Measurements from ENCODE around the gene DNAAF5. TPM values are rescaled to one million over a fixed set of nuclear protein-coding genes. Genes with fewer than 3 reads are reported as not detected.

Gene DNAAF5
- total RNA-seq, 2 experiments from 2014 or later = 36.4 to 36.8 TPM

DNA sequence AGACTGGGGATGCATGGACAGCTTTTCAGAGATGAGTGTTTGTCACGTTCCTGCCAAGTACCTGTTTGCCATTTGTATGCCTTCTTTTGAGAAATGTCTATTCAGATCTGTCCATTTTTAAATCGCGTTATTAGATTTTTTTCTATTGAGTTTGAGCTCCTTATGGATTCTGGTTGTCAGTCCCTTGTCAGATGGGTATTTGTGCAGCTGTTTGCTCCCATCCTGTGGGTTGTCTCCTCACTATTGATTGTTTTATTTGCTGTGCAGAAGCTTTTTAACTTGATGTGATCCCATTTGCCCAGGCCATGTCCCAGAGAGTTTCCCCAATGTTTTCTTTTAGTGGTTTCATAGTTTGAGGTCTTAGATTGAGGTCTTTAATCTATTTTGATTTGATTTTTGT is 6.1 kb downstream of the DNAAF5 start:
- Mint-ChIP-seq H3K9me3 (peaks cover 4% of the 10 kb centered on the region), H3K4me1 (ENCODE audit: low read depth) (peaks cover 20% of the 10 kb centered on the region), H3K36me3 (ENCODE audit: low read depth) (peaks cover 18% of the 10 kb centered on the region), H3K27me3 (no peaks in the 10 kb centered on the region), H3K4me3 (no peak overlapping the region), H3K27ac (no peak overlapping the region)
- ATAC-seq (no peak), DNase-seq (no peak)
- intact Hi-C loops (cut with micrococcal nuclease) = no loop called here
- ChIA-PET POLR2A (interaction anchor here (1.0 to 1.1 kb wide), 2 partner anchors 12 to 21 kb away, joined by 3 read pairs; no protein-coding TSS in a partner anchor), CTCF (no interaction called here)
- TF ChIP-seq, protein P1, sequence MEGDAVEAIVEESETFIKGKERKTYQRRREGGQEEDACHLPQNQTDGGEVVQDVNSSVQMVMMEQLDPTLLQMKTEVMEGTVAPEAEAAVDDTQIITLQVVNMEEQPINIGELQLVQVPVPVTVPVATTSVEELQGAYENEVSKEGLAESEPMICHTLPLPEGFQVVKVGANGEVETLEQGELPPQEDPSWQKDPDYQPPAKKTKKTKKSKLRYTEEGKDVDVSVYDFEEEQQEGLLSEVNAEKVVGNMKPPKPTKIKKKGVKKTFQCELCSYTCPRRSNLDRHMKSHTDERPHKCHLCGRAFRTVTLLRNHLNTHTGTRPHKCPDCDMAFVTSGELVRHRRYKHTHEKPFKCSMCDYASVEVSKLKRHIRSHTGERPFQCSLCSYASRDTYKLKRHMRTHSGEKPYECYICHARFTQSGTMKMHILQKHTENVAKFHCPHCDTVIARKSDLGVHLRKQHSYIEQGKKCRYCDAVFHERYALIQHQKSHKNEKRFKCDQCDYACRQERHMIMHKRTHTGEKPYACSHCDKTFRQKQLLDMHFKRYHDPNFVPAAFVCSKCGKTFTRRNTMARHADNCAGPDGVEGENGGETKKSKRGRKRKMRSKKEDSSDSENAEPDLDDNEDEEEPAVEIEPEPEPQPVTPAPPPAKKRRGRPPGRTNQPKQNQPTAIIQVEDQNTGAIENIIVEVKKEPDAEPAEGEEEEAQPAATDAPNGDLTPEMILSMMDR (IDR thresholded peaks at IDR 0.05) = no peak

DNA sequence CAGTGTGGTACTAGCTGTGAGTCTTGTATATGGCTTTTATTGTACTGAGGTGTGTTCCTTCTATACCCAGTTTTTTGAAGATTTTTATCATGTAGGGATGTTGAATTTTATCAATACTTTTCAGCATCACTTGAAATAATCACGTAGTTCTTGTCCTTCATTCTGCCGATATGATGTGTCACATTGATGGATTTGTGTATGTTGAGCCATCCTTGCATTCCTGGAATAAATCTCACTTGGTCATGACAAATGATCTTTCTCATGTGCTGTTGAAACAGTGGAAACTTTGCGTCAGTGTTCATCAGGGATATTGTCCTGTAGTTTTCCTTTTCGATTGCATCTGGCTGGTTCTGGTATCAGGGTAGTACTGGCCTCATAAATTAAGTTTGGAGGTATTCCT is 7.7 kb downstream of the DNAAF5 start:
- CTCF ChIA-PET = interaction anchor here (1.2 to 1.6 kb wide), 2 partner anchors 40 to 41 kb away, joined by 3 to 4 read pairs; no protein-coding TSS in a partner anchor
- H3K4me1 Mint-ChIP-seq (ENCODE audit: low read depth) = peaks cover 12% of the 10 kb centered on the region
- H3K4me3 Mint-ChIP-seq = no peak overlapping the region
- no peak overlapping the region for H3K27ac Mint-ChIP-seq
- H3K27me3 Mint-ChIP-seq = no peaks in the 10 kb centered on the region
- DNase-seq (no peak), ATAC-seq (no peak)
- intact Hi-C loops (cut with micrococcal nuclease) = no loop called here
- POLR2A ChIA-PET = no interaction called here
- peaks cover 16% of the 10 kb centered on the region for H3K36me3 Mint-ChIP-seq (ENCODE audit: low read depth)
- H3K9me3 Mint-ChIP-seq = peaks cover 4% of the 10 kb centered on the region
- TF ChIP-seq, protein P1 (IDR thresholded peaks at IDR 0.05) = no peak

DNA sequence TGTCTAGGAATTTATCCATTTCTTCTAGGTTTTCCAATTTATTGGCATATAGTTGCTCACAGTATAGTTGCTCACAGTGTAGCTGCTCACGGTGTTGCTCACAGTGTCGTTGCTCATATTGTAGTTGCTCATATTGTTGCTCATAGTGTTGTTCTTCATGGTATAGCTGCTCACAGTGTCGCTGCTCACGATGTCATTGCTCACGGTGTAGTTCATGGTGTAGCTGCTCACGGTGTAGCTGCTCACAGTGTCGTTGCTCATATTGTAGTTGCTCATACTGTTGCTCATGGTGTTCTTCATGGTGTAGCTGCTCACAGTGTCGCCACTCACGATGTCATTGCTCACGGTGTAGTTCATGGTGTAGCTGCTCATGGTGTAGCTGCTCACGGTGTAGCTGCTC is 8.3 kb downstream of the DNAAF5 start:
- Mint-ChIP-seq H3K4me3 (no peak overlapping the region), H3K4me1 (ENCODE audit: low read depth) (peaks cover 9% of the 10 kb centered on the region), H3K27me3 (no peaks in the 10 kb centered on the region), H3K36me3 (ENCODE audit: low read depth) (peaks cover 18% of the 10 kb centered on the region), H3K9me3 (peaks cover 4% of the 10 kb centered on the region), H3K27ac (no peak overlapping the region)
- POLR2A ChIA-PET = no interaction called here
- intact Hi-C loops (cut with micrococcal nuclease) = no loop called here
- ATAC-seq = no peak
- CTCF ChIA-PET = no interaction called here
- DNase-seq = no peak
- TF ChIP-seq, protein P1 (IDR thresholded peaks at IDR 0.05) = no peak

DNA sequence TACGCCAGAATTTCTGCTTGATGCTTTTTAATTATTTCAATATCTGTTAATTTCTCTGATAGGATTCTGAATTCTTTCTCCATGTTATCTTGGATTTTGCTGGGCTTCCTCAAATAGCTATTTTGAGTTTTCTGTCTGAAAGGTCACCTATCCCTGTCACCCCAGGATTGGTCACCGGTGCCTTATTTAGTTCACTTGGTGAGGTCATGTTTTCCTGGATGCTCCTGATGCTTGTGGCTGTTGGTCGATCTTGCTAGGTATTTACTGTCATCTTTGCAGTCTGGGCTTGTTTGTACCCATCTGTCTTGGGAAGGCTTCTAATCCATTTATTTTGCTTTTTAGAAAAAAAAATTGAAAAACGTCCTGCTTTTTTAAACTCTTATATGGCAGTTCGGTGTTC is 11.7 kb downstream of the DNAAF5 start:
- ATAC-seq (no peak), DNase-seq (no peak)
- ChIA-PET CTCF (no interaction called here), POLR2A (no interaction called here)
- Mint-ChIP-seq H3K36me3 (ENCODE audit: low read depth) (peaks cover 21% of the 10 kb centered on the region), H3K4me1 (ENCODE audit: low read depth) (peaks cover 8% of the 10 kb centered on the region), H3K27ac (no peak overlapping the region), H3K4me3 (no peak overlapping the region), H3K27me3 (no peaks in the 10 kb centered on the region), H3K9me3 (peaks cover under 1% of the 10 kb centered on the region)
- TF ChIP-seq, protein P1 (IDR thresholded peaks at IDR 0.05) = no peak
- intact Hi-C loops (cut with micrococcal nuclease) = no loop called here

DNA sequence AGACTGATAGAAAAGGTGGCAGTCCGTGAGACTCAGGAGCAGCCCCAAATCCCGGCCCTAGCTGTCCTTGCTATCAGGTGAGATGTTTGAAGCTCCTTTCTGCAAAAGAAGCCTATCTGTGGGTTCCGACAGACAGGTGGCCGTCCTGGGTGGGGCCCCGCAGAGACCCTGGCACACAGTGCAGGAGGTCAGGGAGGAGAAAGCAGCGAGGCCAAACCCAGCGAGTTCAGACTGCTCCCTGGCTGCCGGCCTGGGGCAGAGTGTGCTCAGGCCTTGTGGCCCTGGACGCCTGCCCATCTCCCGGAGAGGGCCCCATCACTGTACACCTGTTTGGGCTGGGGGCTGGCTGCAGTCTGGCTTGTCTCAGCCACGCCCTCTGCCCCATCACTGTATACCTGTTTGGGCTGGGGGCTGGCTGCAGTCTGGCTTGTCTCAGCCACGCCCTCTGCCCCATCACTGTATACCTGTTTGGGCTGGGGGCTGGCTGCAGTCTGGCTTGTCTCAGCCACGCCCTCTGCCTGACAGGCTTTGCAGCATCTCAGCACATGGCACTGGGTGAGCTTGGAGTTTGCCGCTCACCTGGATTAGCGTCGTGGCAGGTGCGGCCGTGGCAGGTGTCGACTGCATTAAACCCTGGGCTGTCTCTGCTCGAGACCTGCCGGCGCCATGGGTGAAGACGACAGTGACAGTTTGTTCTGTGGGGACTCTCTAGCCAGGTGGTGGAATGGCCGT is 12.4 kb downstream of the DNAAF5 start:
- Mint-ChIP-seq H3K9me3 (no peaks in the 10 kb centered on the region), H3K36me3 (ENCODE audit: low read depth) (peaks cover 23% of the 10 kb centered on the region), H3K27me3 (no peaks in the 10 kb centered on the region), H3K4me3 (no peak overlapping the region), H3K4me1 (ENCODE audit: low read depth) (peaks cover 8% of the 10 kb centered on the region), H3K27ac (no peak overlapping the region)
- ChIA-PET CTCF (no interaction called here), POLR2A (no interaction called here)
- TF ChIP-seq, protein P1 (IDR thresholded peaks at IDR 0.05) = no peak
- DNase-seq = no peak
- intact Hi-C loops (cut with micrococcal nuclease) = no loop called here
- ATAC-seq = no peak

All from activated CD8-positive, alpha-beta T cell treated with anti-CD3 and anti-CD28 coated beads for 36 hours (primary cell).